ENCODE measurements around the gene CCDC106.
A peak's percentile ranks its signal among the peaks of the same experiment; 100 is the strongest.

Gene CCDC106

DNA sequence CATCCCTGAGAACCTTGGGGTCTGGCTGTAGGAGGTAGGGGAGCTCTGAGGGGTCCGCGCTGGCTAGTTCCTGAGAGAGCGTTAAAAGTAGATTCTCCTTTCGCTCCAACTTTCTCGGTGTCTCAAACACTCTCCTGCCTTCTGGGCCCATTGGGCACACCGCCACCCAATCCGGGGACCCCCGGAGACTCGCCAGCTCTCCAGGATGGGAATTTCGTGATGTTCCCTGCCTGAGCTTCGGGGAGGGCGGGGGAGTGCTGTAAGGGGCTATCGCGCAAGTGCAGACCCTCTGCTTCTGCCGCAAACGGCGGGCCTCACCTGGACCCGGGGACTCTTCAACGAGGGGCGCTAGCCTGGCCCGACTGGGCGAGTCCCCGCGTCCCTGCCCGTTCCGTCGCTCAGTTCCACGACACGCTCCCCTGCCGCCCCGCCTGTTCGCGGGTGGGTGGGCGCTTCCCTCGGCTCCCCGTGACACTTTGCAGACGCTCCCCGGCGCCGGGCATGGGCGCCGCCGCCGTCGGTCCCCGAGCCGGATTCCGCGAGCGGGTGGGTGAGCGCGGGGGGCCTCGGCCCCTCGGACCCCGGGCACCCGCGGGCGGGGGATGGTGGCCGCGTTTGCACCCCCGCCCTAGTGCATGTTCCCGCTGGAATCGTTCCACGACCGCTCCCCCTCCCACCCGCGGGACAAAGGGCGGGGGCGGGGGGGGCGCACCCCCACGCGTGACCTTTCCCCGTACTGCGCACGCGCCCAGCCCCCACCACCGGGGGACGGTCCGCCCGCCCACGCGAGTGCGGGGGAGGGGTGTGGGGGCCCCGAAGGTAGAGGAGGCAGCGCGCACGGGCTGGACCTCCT is at the start of gene CCDC106:
TSS of gene CCDC106 (plus strand) at position 481 of the 853 bp plus-strand sequence. CDS start 835 bp downstream, outside the sequence.
- no peak for DNase-seq

DNA sequence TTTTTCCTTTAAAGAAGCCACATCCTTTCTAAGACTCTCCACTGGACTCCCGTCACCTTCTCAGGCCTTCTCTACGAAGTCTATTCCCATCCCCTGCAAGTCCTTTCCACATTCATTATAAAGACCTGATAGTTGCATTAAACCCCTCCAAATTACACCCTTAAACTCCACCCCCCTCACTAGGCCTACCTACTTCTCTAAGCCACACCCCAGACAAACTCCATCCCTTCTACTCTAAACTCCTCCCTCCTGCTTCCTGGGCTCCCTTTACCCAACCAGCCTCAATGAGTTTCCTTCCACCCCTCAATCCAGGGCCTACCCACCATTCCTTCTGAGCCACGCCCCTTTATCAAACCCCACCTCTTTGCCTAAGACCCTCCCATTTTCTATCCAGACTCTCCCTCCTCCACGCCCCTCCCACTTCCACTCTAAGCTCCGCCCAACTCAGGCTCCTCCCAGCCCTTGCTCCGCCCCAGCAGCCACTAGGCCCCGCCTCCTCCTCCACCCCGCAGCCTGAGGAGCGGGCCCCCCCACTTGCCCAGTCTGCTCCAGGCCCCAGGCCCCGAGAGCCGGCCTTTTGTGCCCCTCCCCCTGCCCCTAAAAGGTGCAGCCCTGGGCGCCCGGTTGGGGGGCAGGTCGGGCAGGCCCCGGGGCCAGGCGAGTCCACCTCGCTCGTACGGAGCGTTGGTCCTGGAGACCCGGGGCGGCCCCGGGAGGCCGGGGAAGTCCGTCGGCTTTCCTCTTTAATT is 49.1 kb upstream of the CCDC106 start:
- peak; percentile 75 for DNase-seq

GRCh38 chr19:55599468-55599841 is 48.6 kb upstream of the CCDC106 start, which contains the start of gene FIZ1:
FIZ1 (minus strand) TSS chr19:55599517; CDS start chr19:55597865, 1,652 bp downstream.
- DNase-seq = peak; percentile 95

GRCh38 chr19:55599842-55600661 is 48.0 kb upstream of the CCDC106 start, which contains the start of gene ZNF524:
ZNF524 (plus strand) TSS chr19:55600288; CDS start chr19:55602113, 1,825 bp downstream.
- DNase-seq = peak; percentile 92

- no peak for DNase-seq
These were observed 47.4 kb upstream of the CCDC106 start for GRCh38 chr19:55600662-55601028.

GRCh38 chr19:55601084-55601483 is 46.9 kb upstream of the CCDC106 start:
- DNase-seq = no peak

DNA sequence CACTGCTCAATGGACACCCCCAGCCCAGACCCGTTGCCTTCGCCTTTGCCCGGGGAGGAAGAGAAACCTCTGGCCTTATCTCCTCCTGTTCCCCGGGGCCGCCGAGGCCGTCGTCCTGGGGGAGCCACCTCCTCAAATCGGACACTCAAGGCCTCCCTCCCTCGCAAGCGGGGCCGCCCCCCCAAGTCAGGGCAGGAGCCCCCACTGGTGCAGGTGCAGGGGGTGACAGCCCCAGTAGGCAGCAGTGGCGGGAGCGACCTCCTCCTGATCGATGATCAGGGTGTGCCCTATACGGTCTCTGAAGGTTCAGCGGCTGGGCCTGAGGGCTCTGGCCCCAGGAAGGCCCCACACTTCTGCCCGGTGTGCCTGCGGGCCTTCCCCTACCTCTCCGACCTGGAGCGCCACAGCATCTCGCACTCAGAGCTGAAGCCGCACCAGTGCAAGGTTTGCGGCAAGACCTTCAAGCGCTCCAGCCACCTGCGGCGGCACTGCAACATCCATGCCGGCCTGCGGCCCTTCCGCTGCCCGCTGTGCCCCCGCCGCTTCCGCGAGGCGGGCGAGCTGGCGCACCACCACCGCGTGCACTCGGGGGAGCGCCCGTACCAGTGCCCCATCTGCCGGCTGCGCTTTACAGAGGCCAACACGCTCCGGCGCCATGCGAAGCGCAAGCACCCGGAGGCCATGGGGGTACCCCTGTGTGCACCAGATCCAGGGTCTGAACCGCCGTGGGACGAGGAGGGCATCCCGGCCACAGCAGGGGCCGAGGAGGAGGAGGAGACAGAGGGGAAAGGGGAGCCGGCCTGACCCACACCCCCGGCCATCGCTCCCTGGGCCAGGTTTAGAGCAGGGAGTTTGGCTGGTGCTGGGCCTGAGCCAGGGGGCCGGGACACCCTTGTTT is 45.7 kb upstream of the CCDC106 start:
- DNase-seq = no peak

- no peak for DNase-seq
These were observed 44.9 kb upstream of the CCDC106 start for GRCh38 chr19:55603115-55603514.

- no peak for DNase-seq
These were observed 44.3 kb upstream of the CCDC106 start for GRCh38 chr19:55603581-55604292.

- DNase-seq = peak; percentile 94
These were observed 42.8 kb upstream of the CCDC106 start for GRCh38 chr19:55605207-55605636.

GRCh38 chr19:55605637-55606470 is 42.2 kb upstream of the CCDC106 start, which contains the start of gene ZNF865:
ZNF865 (plus strand) TSS chr19:55605647; CDS start chr19:55613619, 7,972 bp downstream.
- DNase-seq = peak; percentile 54

DNA sequence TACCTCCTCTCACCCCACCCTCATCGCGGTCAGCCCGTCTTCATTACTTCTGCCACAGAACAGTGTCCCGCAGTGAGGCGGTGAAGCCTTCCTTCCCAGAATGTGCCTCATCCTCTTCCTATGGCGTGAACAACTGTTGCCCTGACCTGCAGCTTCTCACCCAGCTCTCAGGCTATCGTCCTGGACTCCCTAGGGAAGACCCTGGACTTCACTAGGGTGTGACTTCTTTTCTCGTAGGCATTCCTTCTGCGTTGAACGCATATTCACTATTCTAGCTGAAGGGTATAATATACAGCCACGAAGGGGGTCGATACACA is 41.6 kb upstream of the CCDC106 start:
- DNase-seq = no peak

DNA sequence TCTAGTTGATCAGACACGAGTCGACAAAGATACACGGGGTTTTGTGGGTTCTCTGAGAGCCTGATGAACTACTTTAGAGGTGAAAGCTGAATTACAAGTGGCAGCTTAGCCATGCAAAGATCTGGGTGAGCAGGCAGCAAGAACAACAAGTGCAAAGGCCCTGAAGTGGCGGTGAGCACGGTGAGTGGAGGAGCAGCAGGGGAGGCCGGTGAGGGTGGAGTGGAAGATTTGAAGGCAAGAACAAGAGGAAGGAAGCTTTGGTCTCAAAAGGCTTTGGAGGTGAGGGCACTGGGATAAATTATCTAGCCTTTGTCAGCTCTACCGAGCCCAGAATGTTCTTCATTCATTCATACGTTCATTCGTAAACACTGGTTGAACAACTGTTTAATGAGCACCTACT is 41.2 kb upstream of the CCDC106 start:
- no peak for DNase-seq

- no peak for DNase-seq
These were observed 38.7 kb upstream of the CCDC106 start for GRCh38 chr19:55609326-55609725.

- no peak for DNase-seq
These were observed 36.6 kb upstream of the CCDC106 start for GRCh38 chr19:55611300-55611982.

- no peak for DNase-seq
These were observed 35.9 kb upstream of the CCDC106 start for GRCh38 chr19:55611983-55612645.

DNA sequence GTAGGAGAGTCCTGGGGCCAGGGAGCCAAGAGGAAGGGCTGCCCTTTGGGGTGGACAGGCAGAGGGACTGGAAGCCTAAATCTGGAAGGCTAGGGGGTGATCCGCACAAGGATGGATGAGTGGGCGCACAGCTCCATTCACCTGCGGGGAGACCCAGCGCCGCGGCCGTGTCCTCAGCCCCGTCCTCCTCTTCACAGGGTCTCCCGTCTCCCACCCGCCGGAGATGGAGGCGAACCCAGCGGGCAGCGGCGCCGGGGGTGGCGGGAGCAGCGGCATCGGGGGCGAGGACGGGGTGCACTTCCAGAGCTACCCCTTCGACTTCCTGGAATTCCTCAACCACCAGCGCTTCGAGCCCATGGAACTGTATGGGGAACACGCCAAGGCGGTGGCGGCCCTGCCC is 34.6 kb upstream of the CCDC106 start:
- DNase-seq = no peak

GRCh38 chr19:55613930-55614710 is 33.9 kb upstream of the CCDC106 start:
- no peak for DNase-seq

All from DMS 273 treated with DMSO at 0.1 percent for 48 hours (cell line).